Sigmoid colon (tissue), 4 donors: Measurements from ENCODE around the gene BSX.

Experiments used
- CTCF ChIP-seq, 4 experiments: fragments of 450-650 bp in 3 of 4; fragments of 200-600 bp in 1 of 4; IDR thresholded peaks; one replicate each; pipeline ENCODE4 v1.5.1; 2016 to 2019; ENCODE audit warnings: antibody characterized with exemption in 4 of 4, mild to moderate bottlenecking in 3 of 4, moderate library complexity in 2 of 4
- EP300 ChIP-seq, 4 donors: sonication (generic); formaldehyde crosslinking; IDR thresholded peaks; one replicate each; pipeline ENCODE4 v1.6.1; 2017; ENCODE audit warnings: antibody characterized with exemption in 4 of 4
- POLR2A ChIP-seq, 2 donors: fragments of 450-650 bp; IDR thresholded peaks; one replicate each; pipeline ENCODE4 v1.6.1; 2016; ENCODE audit warnings: antibody characterized with exemption in 2 of 2, mild to moderate bottlenecking in 2 of 2, moderate library complexity in 2 of 2
- POLR2AphosphoS5 ChIP-seq, 4 donors: sonication (generic); formaldehyde crosslinking; IDR thresholded peaks; one replicate each; pipeline ENCODE4 v1.6.1; 2017; ENCODE audit warnings: antibody characterized with exemption in 4 of 4

- no peak for TF ChIP-seq CTCF (IDR thresholded peaks at IDR 0.05)
- no peak for TF ChIP-seq POLR2AphosphoS5 (IDR thresholded peaks at IDR 0.05)
- TF ChIP-seq POLR2A (IDR thresholded peaks at IDR 0.05), result no peak
- no peak for TF ChIP-seq EP300 (IDR thresholded peaks at IDR 0.05)
Measured at GRCh38 chr11:122938557-122938956, 43.1 kb downstream of the BSX start.
